ENCODE results near the gene CPAMD8. TPM values are rescaled to one million over a fixed set of nuclear protein-coding genes. Genes with fewer than 3 reads are reported as not detected.

CPAMD8 gene
- total RNA-seq, 1 experiment from 2014 or later = 0.20 TPM

GRCh38 chr19:17052439-17052838, 25.8 kb upstream of the CPAMD8 start:
- H3K4me3 ChIP-seq (replicated peaks in 1 of 2; ENCODE audit: low read depth in 1 of 2, low read length in 2 of 2) = no peak overlapping the region
- H4K20me1 ChIP-seq (ENCODE audit: insufficient read depth) = no peaks in the 10 kb centered on the region
- intact Hi-C loops (cut with micrococcal nuclease) = loop anchor here (1.0 kb wide), 3 partner anchors 273 to 338 kb away; no protein-coding TSS in a partner anchor
- RAD21 ChIA-PET (ENCODE audit: low non-redundant PET in 1 of 2, low total read pairs in 2 of 2, uncharacterized antibody in 2 of 2, unreplicated experiment in 2 of 2) = interaction anchor here (0.5 to 1.4 kb wide), 6 partner anchors 136 to 338 kb away, joined by 3 to 5 read pairs (median 4); no protein-coding TSS in a partner anchor
- POLR2A ChIA-PET = no interaction called here
- H3K4me2 ChIP-seq (ENCODE audit: low read length) = no peak overlapping the region
- no peaks in the 10 kb centered on the region for H3K9me2 ChIP-seq (ENCODE audit: insufficient read depth)
- no peaks in the 10 kb centered on the region for H3K9me3 ChIP-seq (ENCODE audit: control insufficient read depth in 1 of 2, insufficient read depth in 1 of 2, low read depth in 1 of 2, low read length in 2 of 2)
- no TSS peak for BruUV-seq (replicated peaks)
- no peak overlapping the region for H3K9ac ChIP-seq (ENCODE audit: low read length)
- H3K27ac ChIP-seq (ENCODE audit: low read depth, low read length) = no peak overlapping the region
- H3K36me3 ChIP-seq (ENCODE audit: control insufficient read depth in 1 of 2, insufficient read depth in 2 of 2, low read length in 2 of 2) = peaks cover 11 to 13% of the 10 kb centered on the region in 2 experiments
- H2AFZ ChIP-seq (ENCODE audit: low read depth, low read length, poor library complexity, severe bottlenecking) = no peak overlapping the region
- H3K4me1 ChIP-seq (ENCODE audit: control insufficient read depth in 1 of 2, insufficient read depth in 2 of 2, low read length in 2 of 2) = no peaks in the 10 kb centered on the region
- DNase-seq (ENCODE audit: low read depth, low spot score) (peak; percentile 22), ATAC-seq (peak; percentile 69; the same call in 1 of the 2 replicates)
- CTCF ChIA-PET = interaction anchor here (0.6 to 2.4 kb wide), 9 partner anchors 9 to 337 kb away, joined by 3 to 25 read pairs (median 4); no protein-coding TSS in a partner anchor
- TF ChIP-seq YY1 (IDR thresholded peaks at IDR 0.05; ENCODE audit: extremely low read depth, insufficient replicate concordance, low read depth, low read length) = no peak
- TF ChIP-seq ZNF274 (IDR thresholded peaks at IDR 0.05; ENCODE audit: low read depth, low read length) = no peak
- no peak for TF ChIP-seq EGR1 (IDR thresholded peaks at IDR 0.05; ENCODE audit: low read depth)
- TF ChIP-seq EZH2phosphoT487 (IDR thresholded peaks at IDR 0.05; ENCODE audit: borderline replicate concordance) = no peak
- peak; percentile 78 for TF ChIP-seq RAD21 (IDR thresholded peaks at IDR 0.05; ENCODE audit: low read depth)
- no peak for TF ChIP-seq SRF (IDR thresholded peaks at IDR 0.05; ENCODE audit: low read depth)
- TF ChIP-seq, protein P1, sequence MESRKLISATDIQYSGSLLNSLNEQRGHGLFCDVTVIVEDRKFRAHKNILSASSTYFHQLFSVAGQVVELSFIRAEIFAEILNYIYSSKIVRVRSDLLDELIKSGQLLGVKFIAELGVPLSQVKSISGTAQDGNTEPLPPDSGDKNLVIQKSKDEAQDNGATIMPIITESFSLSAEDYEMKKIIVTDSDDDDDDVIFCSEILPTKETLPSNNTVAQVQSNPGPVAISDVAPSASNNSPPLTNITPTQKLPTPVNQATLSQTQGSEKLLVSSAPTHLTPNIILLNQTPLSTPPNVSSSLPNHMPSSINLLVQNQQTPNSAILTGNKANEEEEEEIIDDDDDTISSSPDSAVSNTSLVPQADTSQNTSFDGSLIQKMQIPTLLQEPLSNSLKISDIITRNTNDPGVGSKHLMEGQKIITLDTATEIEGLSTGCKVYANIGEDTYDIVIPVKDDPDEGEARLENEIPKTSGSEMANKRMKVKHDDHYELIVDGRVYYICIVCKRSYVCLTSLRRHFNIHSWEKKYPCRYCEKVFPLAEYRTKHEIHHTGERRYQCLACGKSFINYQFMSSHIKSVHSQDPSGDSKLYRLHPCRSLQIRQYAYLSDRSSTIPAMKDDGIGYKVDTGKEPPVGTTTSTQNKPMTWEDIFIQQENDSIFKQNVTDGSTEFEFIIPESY (IDR thresholded peaks at IDR 0.05; ENCODE audit: extremely low read depth, insufficient replicate concordance, low read length) = no peak
- no peak for TF ChIP-seq REST (IDR thresholded peaks at IDR 0.05; ENCODE audit: low read depth)
- TF ChIP-seq CTCF (IDR thresholded peaks at IDR 0.05 in 2 of 3, conservative IDR thresholded peaks at IDR 0.05 in 1 of 3; ENCODE audit: borderline replicate concordance in 1 of 3, insufficient read depth in 1 of 3, low read depth in 2 of 3, low read length in 2 of 3) = peak; percentile 58 to 66 (median 58); a peak in 5 of 6 replicates
- no peak for TF ChIP-seq SP1 (IDR thresholded peaks at IDR 0.05; ENCODE audit: low read depth)
- no peak for TF ChIP-seq POLR2A (IDR thresholded peaks at IDR 0.05; ENCODE audit: borderline replicate concordance, extremely low read depth, insufficient read depth, insufficient read length)
- TF ChIP-seq ZFX (IDR thresholded peaks at IDR 0.05) = no peak
- TF ChIP-seq, protein P2, sequence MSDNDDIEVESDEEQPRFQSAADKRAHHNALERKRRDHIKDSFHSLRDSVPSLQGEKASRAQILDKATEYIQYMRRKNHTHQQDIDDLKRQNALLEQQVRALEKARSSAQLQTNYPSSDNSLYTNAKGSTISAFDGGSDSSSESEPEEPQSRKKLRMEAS (IDR thresholded peaks at IDR 0.05) = no peak
- no peaks in the 10 kb centered on the region for H3K79me2 ChIP-seq (ENCODE audit: insufficient read depth, low read length)
- H3K27me3 ChIP-seq (ENCODE audit: insufficient read depth, low read length) = no peaks in the 10 kb centered on the region
